ENCODE results near the gene RNU1-1. TPM values are rescaled to one million over a fixed set of nuclear protein-coding genes. Genes with fewer than 3 reads are reported as not detected.
"Not testable (repeated sequence)": the region's sequence is repeated elsewhere in the genome, so short reads cannot be mapped to it uniquely, and the experiment has no call there.

Gene RNU1-1
- total and polyA plus RNA-seq, 2 donors = 17,380 TPM; not detected in 1

- WGBS = 82% methylated on average over 8 of the region's 8 CpGs
- not testable (repeated sequence) for DNase-seq (ENCODE audit: low read depth in 6 of 9, low spot score in 9 of 9); H3K27ac ChIP-seq (ENCODE audit: low read depth in 1 of 2, low read length in 1 of 2)
These were observed 12.6 kb downstream of the RNU1-1 start for GRCh38 chr1:16501446-16501845.

GRCh38 chr1:16500975-16501374, 13.1 kb downstream of the RNU1-1 start:
- H3K27me3 ChIP-seq (ENCODE audit: control insufficient read depth in 2 of 2, insufficient read depth in 1 of 2, low read length in 1 of 2) = not testable (repeated sequence)
- 59% methylated on average over 5 of the region's 5 CpGs for WGBS

More at GRCh38 chr1:16501446-16501845, 12.6 kb downstream of the RNU1-1 start:
- not testable (repeated sequence) for H3K4me3 ChIP-seq (ENCODE audit: low read length in 2 of 2); H3K36me3 ChIP-seq (ENCODE audit: control insufficient read depth in 2 of 2, insufficient read depth in 2 of 2, low read length in 1 of 2); H3K4me1 ChIP-seq (ENCODE audit: control insufficient read depth in 2 of 2, insufficient read depth in 2 of 2, low read length in 2 of 2); H3K9me3 ChIP-seq (ENCODE audit: control insufficient read depth in 2 of 2, insufficient read depth in 1 of 2, low read length in 1 of 2); H3K27me3 ChIP-seq (ENCODE audit: control insufficient read depth in 2 of 2, insufficient read depth in 1 of 2, low read length in 1 of 2)

GRCh38 chr1:16500466-16500865, 13.6 kb downstream of the RNU1-1 start:
- not testable (repeated sequence) for H3K27ac ChIP-seq (ENCODE audit: low read depth in 1 of 2, low read length in 1 of 2); DNase-seq (ENCODE audit: low read depth in 6 of 9, low spot score in 9 of 9); H3K36me3 ChIP-seq (ENCODE audit: control insufficient read depth in 2 of 2, insufficient read depth in 2 of 2, low read length in 1 of 2); H3K4me3 ChIP-seq (ENCODE audit: low read length in 2 of 2); H3K27me3 ChIP-seq (ENCODE audit: control insufficient read depth in 2 of 2, insufficient read depth in 1 of 2, low read length in 1 of 2); H3K9me3 ChIP-seq (ENCODE audit: control insufficient read depth in 2 of 2, insufficient read depth in 1 of 2, low read length in 1 of 2); H3K4me1 ChIP-seq (ENCODE audit: control insufficient read depth in 2 of 2, insufficient read depth in 2 of 2, low read length in 2 of 2)
- 58% methylated on average over 11 of the region's 11 CpGs for WGBS

More at GRCh38 chr1:16500975-16501374, 13.1 kb downstream of the RNU1-1 start:
- not testable (repeated sequence) for H3K9me3 ChIP-seq (ENCODE audit: control insufficient read depth in 2 of 2, insufficient read depth in 1 of 2, low read length in 1 of 2); H3K4me3 ChIP-seq (ENCODE audit: low read length in 2 of 2); H3K36me3 ChIP-seq (ENCODE audit: control insufficient read depth in 2 of 2, insufficient read depth in 2 of 2, low read length in 1 of 2); DNase-seq (ENCODE audit: low read depth in 6 of 9, low spot score in 9 of 9); H3K4me1 ChIP-seq (ENCODE audit: control insufficient read depth in 2 of 2, insufficient read depth in 2 of 2, low read length in 2 of 2); H3K27ac ChIP-seq (ENCODE audit: low read depth in 1 of 2, low read length in 1 of 2)

- Histone ChIP-seq H3K36me3 (ENCODE audit: control insufficient read depth in 2 of 2, insufficient read depth in 2 of 2, low read length in 1 of 2) (no peaks in the 10 kb centered on the region), H3K27me3 (ENCODE audit: control insufficient read depth in 2 of 2, insufficient read depth in 1 of 2, low read length in 1 of 2) (peaks cover 0 to 3% of the 10 kb centered on the region in 2 donors), H3K4me1 (ENCODE audit: control insufficient read depth in 2 of 2, insufficient read depth in 2 of 2, low read length in 2 of 2) (peaks cover 0 to 7% of the 10 kb centered on the region in 2 donors), H3K4me3 (ENCODE audit: low read length in 2 of 2) (peak overlapping the region; percentile 62 to 81), H3K9me3 (ENCODE audit: control insufficient read depth in 2 of 2, insufficient read depth in 1 of 2, low read length in 1 of 2) (no peaks in the 10 kb centered on the region), H3K27ac (ENCODE audit: low read depth in 1 of 2, low read length in 1 of 2) (peak overlapping the region in 1 of 2 donors; percentile 70)
- WGBS = 2% methylated on average over 108 of the region's 108 CpGs
- peak in 8 of 9 donors; percentile 53 to 89 (median 72) for DNase-seq (ENCODE audit: low read depth in 6 of 9, low spot score in 9 of 9)
These were observed 15.3 kb downstream of the RNU1-1 start for GRCh38 chr1:16498573-16499413.

GRCh38 chr1:16498047-16498446, 16.0 kb downstream of the RNU1-1 start:
- not testable (repeated sequence) for H3K36me3 ChIP-seq (ENCODE audit: control insufficient read depth in 2 of 2, insufficient read depth in 2 of 2, low read length in 1 of 2); H3K27me3 ChIP-seq (ENCODE audit: control insufficient read depth in 2 of 2, insufficient read depth in 1 of 2, low read length in 1 of 2); H3K27ac ChIP-seq (ENCODE audit: low read depth in 1 of 2, low read length in 1 of 2); H3K4me1 ChIP-seq (ENCODE audit: control insufficient read depth in 2 of 2, insufficient read depth in 2 of 2, low read length in 2 of 2); DNase-seq (ENCODE audit: low read depth in 6 of 9, low spot score in 9 of 9); H3K9me3 ChIP-seq (ENCODE audit: control insufficient read depth in 2 of 2, insufficient read depth in 1 of 2, low read length in 1 of 2)
- 74% methylated on average over 10 of the region's 10 CpGs for WGBS
- peak overlapping the region in 1 of 2 donors; percentile 46 for H3K4me3 ChIP-seq (ENCODE audit: low read length in 2 of 2)

- H3K36me3 ChIP-seq (ENCODE audit: control insufficient read depth in 2 of 2, insufficient read depth in 2 of 2, low read length in 1 of 2); H3K4me1 ChIP-seq (ENCODE audit: control insufficient read depth in 2 of 2, insufficient read depth in 2 of 2, low read length in 2 of 2); H3K4me3 ChIP-seq (ENCODE audit: low read length in 2 of 2); H3K9me3 ChIP-seq (ENCODE audit: control insufficient read depth in 2 of 2, insufficient read depth in 1 of 2, low read length in 1 of 2); H3K27ac ChIP-seq (ENCODE audit: low read depth in 1 of 2, low read length in 1 of 2); H3K27me3 ChIP-seq (ENCODE audit: control insufficient read depth in 2 of 2, insufficient read depth in 1 of 2, low read length in 1 of 2); DNase-seq (ENCODE audit: low read depth in 6 of 9, low spot score in 9 of 9): not testable (repeated sequence)
- WGBS = 97% methylated on average over 5 of the region's 5 CpGs
These were observed 16.6 kb downstream of the RNU1-1 start for GRCh38 chr1:16497474-16497904.

GRCh38 chr1:16493731-16494130, 20.4 kb downstream of the RNU1-1 start:
- H3K27ac ChIP-seq (ENCODE audit: low read depth in 1 of 2, low read length in 1 of 2); H3K9me3 ChIP-seq (ENCODE audit: control insufficient read depth in 2 of 2, insufficient read depth in 1 of 2, low read length in 1 of 2); H3K4me1 ChIP-seq (ENCODE audit: control insufficient read depth in 2 of 2, insufficient read depth in 2 of 2, low read length in 2 of 2); DNase-seq (ENCODE audit: low read depth in 6 of 9, low spot score in 9 of 9); H3K36me3 ChIP-seq (ENCODE audit: control insufficient read depth in 2 of 2, insufficient read depth in 2 of 2, low read length in 1 of 2); H3K4me3 ChIP-seq (ENCODE audit: low read length in 2 of 2); H3K27me3 ChIP-seq (ENCODE audit: control insufficient read depth in 2 of 2, insufficient read depth in 1 of 2, low read length in 1 of 2): not testable (repeated sequence)
- WGBS = 90% methylated on average over 9 of the region's 9 CpGs

GRCh38 chr1:16492937-16493336, 21.1 kb downstream of the RNU1-1 start:
- 94% methylated on average over 7 of the region's 7 CpGs for WGBS
- not testable (repeated sequence) for H3K36me3 ChIP-seq (ENCODE audit: control insufficient read depth in 2 of 2, insufficient read depth in 2 of 2, low read length in 1 of 2); H3K4me3 ChIP-seq (ENCODE audit: low read length in 2 of 2); DNase-seq (ENCODE audit: low read depth in 6 of 9, low spot score in 9 of 9); H3K27me3 ChIP-seq (ENCODE audit: control insufficient read depth in 2 of 2, insufficient read depth in 1 of 2, low read length in 1 of 2); H3K9me3 ChIP-seq (ENCODE audit: control insufficient read depth in 2 of 2, insufficient read depth in 1 of 2, low read length in 1 of 2); H3K4me1 ChIP-seq (ENCODE audit: control insufficient read depth in 2 of 2, insufficient read depth in 2 of 2, low read length in 2 of 2); H3K27ac ChIP-seq (ENCODE audit: low read depth in 1 of 2, low read length in 1 of 2)

- DNase-seq (ENCODE audit: low read depth in 6 of 9, low spot score in 9 of 9) = no peak
- Histone ChIP-seq H3K36me3 (ENCODE audit: control insufficient read depth in 2 of 2, insufficient read depth in 2 of 2, low read length in 1 of 2) (peaks cover 0 to 9% of the 10 kb centered on the region in 2 donors), H3K4me1 (ENCODE audit: control insufficient read depth in 2 of 2, insufficient read depth in 2 of 2, low read length in 2 of 2) (no peaks in the 10 kb centered on the region), H3K9me3 (ENCODE audit: control insufficient read depth in 2 of 2, insufficient read depth in 1 of 2, low read length in 1 of 2) (no peaks in the 10 kb centered on the region), H3K27me3 (ENCODE audit: control insufficient read depth in 2 of 2, insufficient read depth in 1 of 2, low read length in 1 of 2) (no peaks in the 10 kb centered on the region), H3K27ac (ENCODE audit: low read depth in 1 of 2, low read length in 1 of 2) (no peak overlapping the region), H3K4me3 (ENCODE audit: low read length in 2 of 2) (no peak overlapping the region)
- 96% methylated on average over 9 of the region's 9 CpGs for WGBS
These were observed 22.9 kb downstream of the RNU1-1 start for GRCh38 chr1:16491056-16491675.
